K562 (cell line): ENCODE measurements around the gene RNPEP. TPM values are rescaled to one million over a fixed set of nuclear protein-coding genes. Genes with fewer than 3 reads are reported as not detected.

Source experiments
- CHD7 ChIP-seq: fragments of 200-600 bp; sonication (generic); IDR thresholded peaks from one replicate; pipeline ENCODE4 v1.6.1; 2012; ENCODE audit warnings: mild to moderate bottlenecking, low read depth, low read length, inconsistent platforms
- MAFF ChIP-seq: IDR thresholded peaks from 2 replicates; pipeline ENCODE4 v1.6.1; 2012; ENCODE audit warnings: low read length, improper control_type of control experiment
- MAFK ChIP-seq: IDR thresholded peaks from 2 replicates; pipeline ENCODE4 v1.6.1; 2011; ENCODE audit warnings: low read length, improper control_type of control experiment
- NFE2 ChIP-seq: IDR thresholded peaks from 2 replicates; pipeline ENCODE4 v1.6.1; 2014; ENCODE audit warnings: antibody characterized with exemption, low read depth
- polyA plus RNA-seq, 8 experiments: library from polyadenylated mRNA; depleted of rRNA in 4 of 8; stranded (reverse) in 5 of 8; unstranded in 3 of 8; fragments of >200 nt; fragmentation: Nextera tagmentation in 2 of 8; fragmentation: Illumina TruSeq in 1 of 8; extraction: Ambion mirVana in 2 of 8; extraction: Trizol in 1 of 8; gene quantifications; 2 replicates each; pipeline versions ENCODE4 v1.2.1 to v1.2.3, GENCODE V29; 2011 to 2014; ENCODE audit warnings: inconsistent platforms in 1 of 8, missing spikeins in 1 of 8
- total RNA-seq, 7 experiments: library from RNA; depleted of rRNA in 6 of 7; stranded (reverse); fragments of >200 nt in 6 of 7; fragmentation: Illumina TruSeq in 2 of 7; extraction: Trizol in 2 of 7; gene quantifications; 2 replicates each; pipeline versions ENCODE4 v1.2.1 to v1.2.3, GENCODE V29; 2011 to 2021; ENCODE audit warnings: low replicate concordance in 1 of 7

RNPEP gene
- total and polyA plus RNA-seq, 9 of the 15 experiments (the other 6 are each of a cell fraction or from before 2014, with no cell fraction given) = 27.5 to 131 (median 63.4) TPM

DNA sequence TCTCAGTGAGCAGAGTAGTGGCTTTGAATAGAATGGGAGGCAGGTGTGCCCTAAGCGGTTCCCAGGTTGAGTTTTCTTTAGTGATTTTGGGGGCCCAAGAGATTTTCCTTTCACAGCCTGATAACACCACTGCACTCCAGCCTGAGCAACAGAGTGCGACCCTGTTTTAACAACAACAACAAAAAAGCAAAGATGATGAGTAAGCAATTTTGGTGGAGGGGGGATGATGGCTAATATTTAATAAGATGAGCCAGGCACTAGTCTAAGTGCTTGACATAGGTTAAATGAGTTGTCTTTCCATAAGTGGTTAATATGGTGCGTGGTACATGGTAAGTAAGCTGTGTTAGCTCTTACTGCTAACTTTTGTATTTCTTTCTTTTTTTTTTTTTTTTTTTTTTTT, 2.0 kb downstream of the RNPEP start (continued):
- TF ChIP-seq CHD7 (no peak), MAFF (peak; percentile 95), NFE2 (peak; percentile 35), MAFK (peak; percentile 96)
